ENCODE results near the gene AKNA. TPM values are rescaled to one million over a fixed set of nuclear protein-coding genes. Genes with fewer than 3 reads are reported as not detected.

Gene AKNA
- polyA plus RNA-seq, 3 donors = 3.3 to 147 (median 7.3) TPM

GRCh38 chr9:114344692-114345091 is 43.1 kb downstream of the AKNA start:
- H3K36me3 Mint-ChIP-seq = peaks cover 92 to 98% of the 10 kb centered on the region in 2 donors
- no peak for DNase-seq
- Histone ChIP-seq H3K4me1 (ENCODE audit: control insufficient read depth in 1 of 2, insufficient read depth in 2 of 2, low read length in 2 of 2) (peaks cover 14 to 19% of the 10 kb centered on the region in 2 donors), H3K9ac (ENCODE audit: insufficient read depth, low read length, poor library complexity, severe bottlenecking) (no peak overlapping the region), H3K27ac (ENCODE audit: low read depth in 1 of 2, low read length in 2 of 2) (peak overlapping the region in 1 of 2 donors; percentile 48), H2AFZ (ENCODE audit: insufficient read depth, low read depth, low read length, poor library complexity, severe bottlenecking) (no peak overlapping the region), H4K20me1 (ENCODE audit: insufficient read depth, low read length) (peaks cover 94% of the 10 kb centered on the region), H3K9me3 (replicated peaks in 1 of 2; ENCODE audit: control insufficient read depth in 1 of 2, insufficient read depth in 1 of 2, low read length in 2 of 2) (no peaks in the 10 kb centered on the region), H3K4me2 (replicated peaks; ENCODE audit: extremely low read depth, low read length, poor library complexity, severe bottlenecking) (no peak overlapping the region), H3K4me3 (replicated peaks in 1 of 3; ENCODE audit: low read depth in 2 of 3, low read length in 3 of 3) (no peak overlapping the region), H3K36me3 (replicated peaks in 1 of 2; ENCODE audit: control insufficient read depth in 1 of 2, insufficient read depth in 2 of 2, low read length in 2 of 2) (peaks cover 97 to 99% of the 10 kb centered on the region in 2 donors), H3K27me3 (ENCODE audit: control insufficient read depth in 2 of 2, insufficient read depth in 2 of 2, low read length in 2 of 2) (no peaks in the 10 kb centered on the region), H3K79me2 (ENCODE audit: insufficient read depth, low read length) (peaks cover 6% of the 10 kb centered on the region)
- no peak for TF ChIP-seq CTCF (IDR thresholded peaks at IDR 0.05)
- H3K4me1 Mint-ChIP-seq = peaks cover 34% of the 10 kb centered on the region
- peak overlapping the region in 5 of 7 donors; percentile 41 to 68 (median 50) for H3K27ac Mint-ChIP-seq
- intact Hi-C loops (cut with micrococcal nuclease) = loop anchor here (5.0 to 10.0 kb wide), 4 partner anchors 43 to 310 kb away; partner anchors contain the start of genes AKNA (in 1 of the 2) and TEX53 (in 1 of the 2)
- no peak overlapping the region for H3K4me3 Mint-ChIP-seq
- 86% methylated on average over 2 of the region's 3 CpGs for WGBS (ENCODE audit: insufficient coverage)
- H3K27me3 Mint-ChIP-seq (ENCODE audit: low read depth in 3 of 3) = peaks cover 0 to 2% (median 0%) of the 10 kb centered on the region in 3 donors
- H3K9me3 Mint-ChIP-seq = peaks cover 0 to 5% (median 0%) of the 10 kb centered on the region in 7 donors

GRCh38 chr9:114344188-114344566 is 43.6 kb downstream of the AKNA start:
- no peak for DNase-seq

More at GRCh38 chr9:114344188-114344566, 43.6 kb downstream of the AKNA start:
- Histone ChIP-seq H3K4me2 (replicated peaks; ENCODE audit: extremely low read depth, low read length, poor library complexity, severe bottlenecking) (no peak overlapping the region), H3K9ac (ENCODE audit: insufficient read depth, low read length, poor library complexity, severe bottlenecking) (no peak overlapping the region), H4K20me1 (ENCODE audit: insufficient read depth, low read length) (peaks cover 94% of the 10 kb centered on the region), H3K4me1 (ENCODE audit: control insufficient read depth in 1 of 2, insufficient read depth in 2 of 2, low read length in 2 of 2) (peaks cover 14 to 19% of the 10 kb centered on the region in 2 donors), H3K27ac (ENCODE audit: low read depth in 1 of 2, low read length in 2 of 2) (peak overlapping the region in 1 of 2 donors; percentile 48), H3K9me3 (replicated peaks in 1 of 2; ENCODE audit: control insufficient read depth in 1 of 2, insufficient read depth in 1 of 2, low read length in 2 of 2) (no peaks in the 10 kb centered on the region), H2AFZ (ENCODE audit: insufficient read depth, low read depth, low read length, poor library complexity, severe bottlenecking) (no peak overlapping the region), H3K79me2 (ENCODE audit: insufficient read depth, low read length) (peaks cover 6% of the 10 kb centered on the region), H3K27me3 (ENCODE audit: control insufficient read depth in 2 of 2, insufficient read depth in 2 of 2, low read length in 2 of 2) (no peaks in the 10 kb centered on the region), H3K36me3 (replicated peaks in 1 of 2; ENCODE audit: control insufficient read depth in 1 of 2, insufficient read depth in 2 of 2, low read length in 2 of 2) (peaks cover 97 to 99% of the 10 kb centered on the region in 2 donors), H3K4me3 (replicated peaks in 1 of 3; ENCODE audit: low read depth in 2 of 3, low read length in 3 of 3) (no peak overlapping the region)
- no peak for TF ChIP-seq CTCF (IDR thresholded peaks at IDR 0.05)
- Mint-ChIP-seq H3K4me1 (peaks cover 32% of the 10 kb centered on the region), H3K36me3 (peaks cover 92 to 98% of the 10 kb centered on the region in 2 donors), H3K9me3 (peaks cover 0 to 5% (median 0%) of the 10 kb centered on the region in 7 donors), H3K4me3 (no peak overlapping the region), H3K27me3 (ENCODE audit: low read depth in 3 of 3) (peaks cover 0 to 2% (median 0%) of the 10 kb centered on the region in 3 donors), H3K27ac (peak overlapping the region in 4 of 7 donors; percentile 42 to 70 (median 66))
- 97% methylated on average over 6 of the region's 11 CpGs for WGBS (ENCODE audit: insufficient coverage)
- intact Hi-C loops (cut with micrococcal nuclease) = loop anchor here (10.0 kb wide), 3 partner anchors 51 to 311 kb away; partner anchors contain the start of gene TEX53 (in 1 of the 2)
